NCI-H1930 (cell line): ENCODE data around the gene IFRD2.
"Not testable (repeated sequence)": the region's sequence is repeated elsewhere in the genome, so short reads cannot be mapped to it uniquely, and the experiment has no call there.

ENCODE experiments used
- DNase-seq, 2 experiments: peaks; one replicate each; lab custom pipeline; 2025; lab: John Stamatoyannopoulos, UW

IFRD2 gene

GRCh38 chr3:50268276-50268675, 24.0 kb downstream of the IFRD2 start:
- DNase-seq, result no peak

DNA sequence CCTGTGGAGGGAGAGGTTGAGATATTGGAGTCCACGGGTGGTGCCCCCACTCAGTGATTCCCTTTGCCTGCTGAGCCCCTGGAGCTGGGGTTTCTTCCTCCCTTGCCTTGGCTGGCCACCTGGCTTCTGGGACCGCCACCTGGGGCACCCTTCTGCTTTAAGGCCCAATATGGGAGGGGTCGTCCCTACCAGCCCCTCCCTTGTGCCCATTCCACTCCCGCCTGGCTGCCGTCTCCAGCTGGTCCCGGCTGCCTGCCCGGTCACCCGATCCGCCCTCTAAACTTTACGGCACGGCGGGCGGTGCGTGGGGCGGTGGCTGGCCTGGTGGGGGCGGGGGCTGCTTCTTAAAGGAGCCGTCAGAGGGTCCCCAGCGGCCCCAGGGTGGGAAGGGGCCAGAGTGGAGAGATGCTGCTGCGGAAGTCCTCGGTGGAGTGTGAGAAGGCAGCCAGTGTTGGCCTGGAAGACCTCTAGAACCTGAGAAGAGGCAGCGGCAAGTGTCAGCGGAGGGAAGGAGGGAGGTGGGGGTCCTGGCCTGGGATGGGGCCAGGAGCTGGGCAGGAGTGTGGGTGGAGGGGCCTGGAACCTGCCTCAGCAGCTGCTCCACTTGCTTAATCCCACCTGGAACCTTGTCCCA, 24.8 kb downstream of the IFRD2 start:
- no peak for DNase-seq

DNA sequence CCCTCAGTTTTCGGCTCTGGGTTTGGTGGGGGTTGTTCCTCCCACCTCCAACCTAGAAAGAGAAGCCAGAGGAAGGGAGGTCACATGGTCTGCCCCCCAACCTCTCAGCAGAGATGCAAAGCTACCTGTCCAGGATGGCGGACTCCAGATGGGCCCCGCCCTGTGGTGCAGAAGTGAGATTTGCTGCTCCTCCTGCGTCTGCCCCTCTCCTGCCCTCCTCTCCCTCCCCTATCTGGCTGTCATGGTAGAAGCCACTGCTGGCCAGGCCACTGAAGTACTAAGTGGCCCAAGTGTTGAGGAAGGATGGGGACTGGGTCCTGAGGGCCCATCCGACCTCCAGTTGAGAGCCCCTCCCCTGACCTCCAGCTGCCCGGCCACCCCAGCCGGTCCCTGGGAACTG, 25.4 kb downstream of the IFRD2 start:
- DNase-seq, result no peak

DNA sequence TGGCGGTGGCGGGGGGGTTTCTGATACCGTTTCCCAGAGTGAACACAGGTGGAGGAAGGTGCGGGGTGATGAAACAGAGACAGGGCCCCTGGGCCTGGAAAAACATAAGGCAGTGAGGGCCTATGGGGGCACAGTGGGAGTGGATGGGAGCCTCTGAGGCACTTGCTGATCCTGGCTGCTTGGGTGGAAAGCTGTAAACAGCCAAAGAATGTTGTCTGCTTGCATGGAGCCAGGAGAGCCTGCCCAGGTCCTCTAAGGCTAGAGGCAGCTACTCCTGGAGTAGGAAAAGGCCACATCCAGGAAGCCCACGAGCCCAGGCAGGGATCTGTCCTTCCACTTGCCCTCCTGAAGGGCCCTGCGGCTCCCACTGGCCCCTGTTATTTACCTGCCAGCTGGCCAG, 26.2 kb downstream of the IFRD2 start:
- DNase-seq, result no peak

- no peak for DNase-seq
Observed at GRCh38 chr3:50265571-50265970, 26.7 kb downstream of the IFRD2 start.

- no peak for DNase-seq
Observed at GRCh38 chr3:50264964-50265485, 27.2 kb downstream of the IFRD2 start.

- no peak for DNase-seq
Observed at GRCh38 chr3:50264383-50264963, 27.8 kb downstream of the IFRD2 start.

GRCh38 chr3:50263478-50264382, 28.5 kb downstream of the IFRD2 start:
- no peak for DNase-seq

GRCh38 chr3:50262778-50263177, 29.5 kb downstream of the IFRD2 start:
- no peak for DNase-seq

DNA sequence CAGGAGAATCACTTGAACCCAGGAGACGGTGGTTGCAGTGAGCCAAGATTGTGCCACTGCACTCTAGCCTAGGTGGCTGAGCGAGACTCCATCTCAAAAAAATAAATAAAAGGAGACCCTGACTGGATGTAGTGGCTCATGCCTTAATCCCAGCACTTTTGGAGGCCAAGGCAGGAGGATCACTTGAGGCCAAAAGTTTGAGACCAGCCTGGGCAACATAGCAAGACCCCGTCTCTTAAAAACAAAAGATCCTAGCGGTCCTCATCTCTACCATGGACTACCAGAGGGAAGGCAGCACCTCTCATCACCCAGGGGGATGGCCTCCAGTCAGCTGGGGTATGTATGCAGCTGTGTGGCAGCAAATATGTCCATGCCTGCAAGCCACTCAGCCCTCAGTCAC, 30.0 kb downstream of the IFRD2 start:
- not testable (repeated sequence) for DNase-seq

- no peak for DNase-seq
Observed at GRCh38 chr3:50261505-50261904, 30.7 kb downstream of the IFRD2 start.

DNA sequence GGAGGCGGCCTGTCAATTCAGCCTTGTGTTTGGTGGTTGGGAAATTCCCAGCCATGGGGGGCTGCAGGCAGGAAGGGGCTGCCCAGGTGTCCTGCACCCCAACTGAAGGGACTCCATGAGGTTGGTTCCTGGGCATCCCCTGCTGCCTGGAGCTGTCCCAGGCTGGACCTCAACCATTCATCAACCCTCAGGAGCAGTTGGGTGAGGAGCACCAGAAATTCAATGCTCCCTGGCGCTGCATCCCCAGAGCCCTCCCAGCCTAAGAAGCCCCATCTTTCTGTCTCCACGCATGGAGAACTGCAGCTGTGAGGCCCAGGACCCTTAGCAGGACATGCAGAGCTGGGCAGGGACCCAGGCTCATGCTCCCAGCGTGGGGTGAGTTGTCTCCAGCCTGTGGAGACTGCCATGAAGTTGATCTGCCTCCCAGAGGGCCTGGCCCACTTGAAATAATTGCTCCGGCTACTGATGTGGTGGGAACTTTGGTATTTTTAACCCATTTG, 31.2 kb downstream of the IFRD2 start:
- no peak for DNase-seq

DNA sequence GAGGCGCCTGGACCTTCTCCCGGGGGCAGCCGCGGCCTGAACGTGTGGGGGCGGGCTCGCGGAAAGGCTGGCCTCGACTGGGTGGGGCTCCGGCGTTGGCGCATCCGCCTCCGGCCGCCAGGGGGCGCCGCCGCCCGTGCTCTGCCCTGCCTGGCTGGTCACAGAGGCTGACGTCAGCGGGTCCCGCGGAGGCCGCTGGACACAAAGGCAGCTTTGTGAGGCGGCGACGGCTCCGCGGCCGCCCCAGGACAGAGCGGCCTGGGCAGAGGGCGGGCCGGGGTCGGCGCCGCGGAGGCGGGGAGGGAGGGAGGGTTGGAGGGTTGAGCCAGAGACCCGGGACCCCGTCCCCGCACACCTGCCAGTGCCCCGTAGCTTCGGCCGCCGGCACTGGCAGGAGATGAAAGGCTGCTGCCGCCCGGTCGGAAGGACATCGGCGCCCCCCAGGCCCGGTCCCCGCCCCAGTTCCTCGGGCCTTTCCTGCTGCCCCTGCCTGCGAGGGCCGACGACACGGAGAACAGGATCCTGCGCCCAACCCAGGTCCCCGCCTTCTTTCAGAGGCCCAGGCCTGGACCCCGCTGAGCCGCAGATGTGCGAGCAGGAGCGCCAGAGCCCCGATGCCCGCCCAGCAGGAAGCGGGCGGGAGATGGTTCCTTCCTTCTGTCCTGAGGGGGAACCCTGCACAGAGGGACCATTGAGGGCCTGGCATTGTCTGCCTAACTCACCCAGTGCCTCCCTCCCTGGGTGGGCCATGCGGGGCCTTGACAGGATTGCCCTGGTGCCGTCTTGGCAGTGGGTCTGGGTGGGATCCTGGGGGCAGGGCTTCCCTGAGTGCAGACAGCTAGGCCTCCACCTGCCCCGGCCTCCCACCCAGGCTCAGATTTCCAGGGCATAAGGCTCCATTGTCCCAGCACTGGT, 31.9 kb downstream of the IFRD2 start:
- DNase-seq, result peak; percentile 80 to 87

GRCh38 chr3:50259432-50260026, 32.7 kb downstream of the IFRD2 start:
- DNase-seq, result no peak

- no peak for DNase-seq
Observed at GRCh38 chr3:50258979-50259378, 33.2 kb downstream of the IFRD2 start.

DNA sequence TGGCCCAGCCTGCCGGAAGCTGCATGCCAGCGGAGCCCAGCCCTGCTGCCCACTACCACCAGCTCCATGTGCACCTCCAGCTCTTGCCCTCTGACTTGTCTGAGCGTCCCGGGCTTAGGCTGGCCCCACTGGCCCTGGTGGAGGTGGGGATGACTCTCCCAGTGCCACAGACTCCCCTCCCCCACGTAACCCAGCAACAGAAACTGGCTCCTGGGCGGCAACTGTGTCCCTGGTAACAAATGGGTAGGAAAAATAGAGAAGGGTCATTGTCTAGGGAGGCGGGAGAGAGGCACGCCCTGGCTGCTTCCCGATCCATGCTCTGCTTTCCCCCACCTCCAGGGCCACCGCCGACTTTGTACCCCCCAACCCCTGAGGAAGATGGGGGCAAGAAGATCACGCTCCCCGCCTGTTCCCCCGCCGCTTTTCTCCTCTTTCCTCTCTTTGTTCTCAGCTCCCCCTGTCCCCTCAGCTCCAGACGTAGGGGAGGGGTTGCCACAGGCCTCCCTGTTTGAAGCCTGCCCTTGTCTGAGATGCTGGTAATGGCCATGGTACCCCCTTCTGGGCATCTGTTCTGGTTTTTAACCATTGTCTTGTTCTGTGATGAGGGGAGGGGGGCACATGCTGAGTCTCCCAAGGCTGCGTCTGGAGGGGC, 34.1 kb downstream of the IFRD2 start:
- DNase-seq, result peak; percentile 17 to 19

GRCh38 chr3:50256978-50257890, 35.0 kb downstream of the IFRD2 start:
- peak in 1 of 2 experiments; percentile 46 for DNase-seq

GRCh38 chr3:50255251-50255615, 37.0 kb downstream of the IFRD2 start:
- no peak for DNase-seq

DNA sequence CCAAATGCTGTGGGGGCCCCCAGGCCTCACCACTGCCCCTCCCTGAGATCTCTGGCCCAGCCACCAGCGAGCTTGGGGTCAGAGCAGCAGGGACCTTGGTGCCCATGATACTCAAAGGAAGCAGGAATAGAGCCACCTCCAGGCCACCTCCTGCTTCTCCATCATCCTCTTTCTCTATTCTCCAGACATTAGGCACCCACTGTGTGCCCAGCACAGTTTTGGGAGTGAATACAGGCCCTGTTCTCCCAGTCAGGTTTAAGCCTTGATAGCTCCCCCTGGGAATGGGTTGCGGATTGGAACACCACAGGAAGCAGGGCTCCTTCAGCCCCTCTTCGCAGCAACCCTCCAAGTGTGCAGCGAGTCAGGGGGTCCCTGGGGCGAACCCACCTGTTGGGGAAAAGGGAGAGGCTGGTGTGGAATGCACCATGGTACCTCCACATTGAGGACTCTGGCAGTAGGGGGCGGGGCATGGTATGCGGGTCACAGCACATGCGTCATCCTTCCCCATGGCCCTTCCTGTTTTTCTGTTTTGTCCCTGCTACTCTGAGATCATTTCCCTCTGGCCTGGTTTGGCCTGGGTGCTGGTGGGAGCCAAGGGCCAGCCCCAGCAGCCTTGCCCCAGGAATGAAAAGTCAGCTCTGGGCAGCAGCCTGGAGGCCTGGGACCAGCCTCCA, 37.5 kb downstream of the IFRD2 start:
- DNase-seq, result no peak
